ENCODE measurements around the gene REM2.

Gene REM2

GRCh38 chr14:22861651-22862050 lies 21.4 kb upstream of the REM2 start:
- TF ChIP-seq CTCF (IDR thresholded peaks at IDR 0.05; ENCODE audit: extremely low read depth, missing control alignments): no peak

GRCh38 chr14:22864979-22865378 lies 18.0 kb upstream of the REM2 start:
- TF ChIP-seq CTCF (IDR thresholded peaks at IDR 0.05; ENCODE audit: extremely low read depth, missing control alignments): no peak
- no peak for DNase-seq (ENCODE audit: low spot score)

More at GRCh38 chr14:22861651-22862050, 21.4 kb upstream of the REM2 start:
- no peak for DNase-seq (ENCODE audit: low spot score)

GRCh38 chr14:22865424-22866405 lies 17.3 kb upstream of the REM2 start:
- DNase-seq (ENCODE audit: low spot score): no peak
- no peak for TF ChIP-seq CTCF (IDR thresholded peaks at IDR 0.05; ENCODE audit: extremely low read depth, missing control alignments)

GRCh38 chr14:22866874-22867273 lies 16.1 kb upstream of the REM2 start:
- no peak for DNase-seq (ENCODE audit: low spot score)
- TF ChIP-seq CTCF (IDR thresholded peaks at IDR 0.05; ENCODE audit: extremely low read depth, missing control alignments): no peak

GRCh38 chr14:22870811-22871223 lies 12.2 kb upstream of the REM2 start:
- DNase-seq (ENCODE audit: low spot score): no peak
- no peak for TF ChIP-seq CTCF (IDR thresholded peaks at IDR 0.05; ENCODE audit: extremely low read depth, missing control alignments)

GRCh38 chr14:22871224-22872032 lies 11.6 kb upstream of the REM2 start, which contains the start of gene LRP10:
Gene LRP10 (plus strand): TSS chr14:22871740. CDS start chr14:22872304, 564 bp downstream.
- peak; percentile 90 for DNase-seq (ENCODE audit: low spot score)

More at GRCh38 chr14:22871224-22872032, 11.6 kb upstream of the REM2 start, which contains the start of gene LRP10:
- TF ChIP-seq CTCF (IDR thresholded peaks at IDR 0.05; ENCODE audit: extremely low read depth, missing control alignments): peak; percentile 5
